A549 (cell line): Measurements from ENCODE around the gene HAUS3.

ENCODE experiments used
- CTCF ChIP-seq: fragments of >200 bp; sonication (Bioruptor Twin); formaldehyde crosslinking; IDR thresholded peaks from 3 replicates; pipeline ENCODE4 v1.5.1; 2016
- EP300 ChIP-seq, 2 experiments: fragments of >200 bp; sonication (Bioruptor Twin); formaldehyde crosslinking; IDR thresholded peaks; 2 replicates in 1 of 2; 3 replicates in 1 of 2; pipeline ENCODE4 v1.6.1; 2016 to 2017
- PHF8 ChIP-seq: fragments of 200-600 bp; sonication (generic); IDR thresholded peaks from 2 replicates; pipeline ENCODE4 v1.6.1; 2016; ENCODE audit warnings: low read depth, mild to moderate bottlenecking, antibody characterized with exemption, moderate library complexity, borderline replicate concordance

GRCh38 chr4:2283199-2283711 lies 41.3 kb upstream of the HAUS3 start:
- TF ChIP-seq CTCF = no peak
- TF ChIP-seq EP300 (IDR thresholded peaks at IDR 0.05) = no peak
- TF ChIP-seq PHF8 = no peak
